Thyroid gland (tissue), 4 donors: Measurements from ENCODE around the gene DGUOK.

ENCODE experiments used
- CTCF ChIP-seq, 6 experiments: fragments of 200-600 bp in 3 of 6; fragments of 450-650 bp in 3 of 6; sonication (generic) in 3 of 6; IDR thresholded peaks; one replicate each; pipeline ENCODE4 v1.5.1; 2016 to 2019; ENCODE audit warnings: antibody characterized with exemption in 6 of 6, mild to moderate bottlenecking in 2 of 6, inconsistent platforms in 1 of 6, moderate library complexity in 1 of 6
- POLR2A ChIP-seq, 2 donors: fragments of 450-650 bp; IDR thresholded peaks; one replicate each; pipeline ENCODE4 v1.6.1; 2017; ENCODE audit warnings: antibody characterized with exemption in 2 of 2, mild to moderate bottlenecking in 2 of 2, moderate library complexity in 1 of 2

GRCh38 chr2:73949802-73950201 is 23.1 kb downstream of the DGUOK start:
- TF ChIP-seq CTCF (IDR thresholded peaks at IDR 0.05) (no peak), POLR2A (IDR thresholded peaks at IDR 0.05) (no peak)
